H1 (cell line): ENCODE results near the gene RNFT2. TPM values are rescaled to one million over a fixed set of nuclear protein-coding genes. Genes with fewer than 3 reads are reported as not detected.

Source experiments
- CTCF ChIA-PET: fragments of 300-600 bp; sonication (Branson Sonifier 250); formaldehyde crosslinking; loops from one replicate; lab custom pipeline; 2021; ENCODE audit not compliant: partially characterized antibody; lab: Charles Lee
- POLR2A ChIA-PET: fragments of 300-600 bp; sonication (Branson Sonifier 250); formaldehyde crosslinking; loops from one replicate; lab custom pipeline; 2021; ENCODE audit warnings: inconsistent platforms; ENCODE audit not compliant: partially characterized antibody; lab: Charles Lee
- DNase-seq, 2 experiments: peaks; one replicate each; pipeline versions ENCODE4 v3.0.0 to v3.0.0-alpha.2; 2010 to 2022; ENCODE audit warnings: low spot score in 2 of 2, low read depth in 1 of 2, mixed read lengths in 1 of 2
- FAIRE-seq: peaks from 2 replicates; lab custom pipeline; 2011; peaks lifted over from hg19 to GRCh38; lab: Jason Lieb, UNC
- H2AFZ ChIP-seq: 2 replicates; pipeline ENCODE4 v1.8.1; 2012; ENCODE audit warnings: low read length, inconsistent platforms
- H2AK5ac ChIP-seq: 2 replicates; pipeline ENCODE4 v1.6.1; 2013; ENCODE audit warnings: low read depth, low read length
- H2BK120ac ChIP-seq: replicated peaks from 2 replicates; pipeline ENCODE3; 2013; ENCODE audit warnings: low read depth, low read length, inconsistent platforms
- H2BK12ac ChIP-seq: 2 replicates; pipeline ENCODE4 v1.6.1; 2013; ENCODE audit warnings: low read depth, low read length
- H2BK15ac ChIP-seq: 2 replicates; pipeline ENCODE4 v1.6.1; 2013; ENCODE audit warnings: low read length
- H2BK20ac ChIP-seq: 2 replicates; pipeline ENCODE4 v1.6.1; 2013; ENCODE audit warnings: low read length
- H2BK5ac ChIP-seq: 2 replicates; pipeline ENCODE4 v1.6.1; 2013; ENCODE audit warnings: low read depth, low read length
- H3K14ac ChIP-seq: 2 replicates; pipeline ENCODE4 v1.6.1; 2013; ENCODE audit warnings: inconsistent platforms; ENCODE audit not compliant: insufficient read length
- H3K18ac ChIP-seq: 2 replicates; pipeline ENCODE4 v1.6.1; 2013; ENCODE audit warnings: low read length; ENCODE audit errors: extremely low read depth
- H3K23ac ChIP-seq: 2 replicates; pipeline ENCODE4 v1.6.1; 2013; ENCODE audit warnings: inconsistent platforms; ENCODE audit not compliant: insufficient read length
- H3K23me2 ChIP-seq: 2 replicates; pipeline ENCODE4 v1.6.1; 2013; ENCODE audit warnings: low read depth, low read length
- H3K27ac ChIP-seq: 2 replicates; pipeline ENCODE4 v1.6.1; 2011; ENCODE audit warnings: low read depth, low read length, inconsistent platforms
- H3K27me3 ChIP-seq, 4 experiments: replicated peaks in 1 of 4; 1 replicate in 1 of 4; 2 replicates in 3 of 4; pipeline versions ENCODE4 v1.6.1 to v1.8.1; 2011 to 2013; ENCODE audit warnings: low read length in 3 of 4, mild to moderate bottlenecking in 3 of 4, inconsistent platforms in 2 of 4, mixed read lengths in 2 of 4, moderate library complexity in 1 of 4; ENCODE audit not compliant: control insufficient read depth in 3 of 4, insufficient read depth in 3 of 4; ENCODE audit errors: extremely low read depth in 1 of 4
- H3K36me3 ChIP-seq, 4 experiments: 2 replicates each; pipeline versions ENCODE4 v1.6.1 to v1.8.1; 2011 to 2013; ENCODE audit warnings: mild to moderate bottlenecking in 4 of 4, low read length in 3 of 4, moderate library complexity in 2 of 4, control low read depth in 1 of 4, inconsistent platforms in 1 of 4; ENCODE audit not compliant: insufficient read depth in 4 of 4, control insufficient read depth in 2 of 4
- H3K4ac ChIP-seq: replicated peaks from 2 replicates; pipeline ENCODE3; 2013; ENCODE audit warnings: low read length, low read depth, mixed read lengths, inconsistent platforms; ENCODE audit not compliant: insufficient read length
- H3K4me1 ChIP-seq, 4 experiments: replicated peaks in 1 of 4; 1 replicate in 1 of 4; 2 replicates in 3 of 4; pipeline versions ENCODE4 v1.6.1 to v1.8.1; 2011 to 2013; ENCODE audit warnings: low read length in 3 of 4, inconsistent platforms in 2 of 4, mixed read lengths in 1 of 4; ENCODE audit not compliant: insufficient read depth in 4 of 4, control insufficient read depth in 3 of 4
- H3K4me2 ChIP-seq, 2 experiments: 2 replicates each; pipeline versions ENCODE4 v1.6.1 to v1.8.1; 2011 to 2013; ENCODE audit warnings: low read depth in 2 of 2, low read length in 2 of 2, control low read depth in 1 of 2, inconsistent platforms in 1 of 2, mild to moderate bottlenecking in 1 of 2; ENCODE audit not compliant: insufficient read depth in 1 of 2
- H3K4me3 ChIP-seq, 4 experiments: fragments of 200-600, 300-600 bp in 1 of 4; sonication (generic), shearing (Covaris generic), sonication (Bioruptor Twin) in 1 of 4; 2 replicates each; pipeline versions ENCODE4 v1.5.1 to v1.8.1; 2011 to 2016; ENCODE audit warnings: low read length in 4 of 4, low read depth in 3 of 4, control low read depth in 2 of 4, inconsistent platforms in 2 of 4, mild to moderate bottlenecking in 2 of 4, mixed read lengths in 1 of 4, moderate library complexity in 1 of 4; ENCODE audit not compliant: insufficient read depth in 2 of 4; ENCODE audit errors: extremely low read depth in 1 of 4
- H3K56ac ChIP-seq: replicated peaks from 2 replicates; pipeline ENCODE3; 2013; ENCODE audit warnings: low read depth, mild to moderate bottlenecking, mixed read lengths, low read length, inconsistent platforms; ENCODE audit not compliant: insufficient read length
- H3K79me1 ChIP-seq: 2 replicates; pipeline ENCODE4 v1.6.1; 2013; ENCODE audit warnings: low read depth, low read length, control low read depth
- H3K79me2 ChIP-seq, 2 experiments: 2 replicates each; pipeline versions ENCODE4 v1.6.1 to v1.8.1; 2012 to 2013; ENCODE audit warnings: low read length in 2 of 2, mild to moderate bottlenecking in 2 of 2, inconsistent platforms in 1 of 2; ENCODE audit not compliant: insufficient read depth in 2 of 2, control insufficient read depth in 1 of 2
- H3K9ac ChIP-seq, 4 experiments: replicated peaks in 1 of 4; 1 replicate in 1 of 4; 2 replicates in 3 of 4; pipeline versions ENCODE4 v1.6.1 to v1.8.1; 2011 to 2013; ENCODE audit warnings: low read depth in 3 of 4, low read length in 3 of 4, control low read depth in 2 of 4, mild to moderate bottlenecking in 2 of 4, moderate library complexity in 2 of 4, inconsistent platforms in 1 of 4; ENCODE audit errors: extremely low read depth in 1 of 4
- H3K9me3 ChIP-seq, 2 experiments: 2 replicates each; pipeline versions ENCODE4 v1.6.1 to v1.8.1; 2012 to 2013; ENCODE audit warnings: mild to moderate bottlenecking in 2 of 2, moderate library complexity in 2 of 2, control low read depth in 1 of 2, inconsistent platforms in 1 of 2, low read depth in 1 of 2, low read length in 1 of 2, mixed read lengths in 1 of 2; ENCODE audit not compliant: insufficient read depth in 2 of 2
- H4K20me1 ChIP-seq, 2 experiments: replicated peaks in 1 of 2; 2 replicates each; pipeline versions ENCODE3 to v1.8.1; 2011 to 2013; ENCODE audit warnings: inconsistent platforms in 2 of 2, low read length in 2 of 2, mild to moderate bottlenecking in 1 of 2; ENCODE audit not compliant: insufficient read depth in 2 of 2, control insufficient read depth in 1 of 2
- H4K5ac ChIP-seq: 2 replicates; pipeline ENCODE4 v1.6.1; 2013; ENCODE audit warnings: low read length, low read depth, mixed read lengths, inconsistent platforms; ENCODE audit not compliant: insufficient read length
- H4K8ac ChIP-seq: 2 replicates; pipeline ENCODE4 v1.8.0; 2013; ENCODE audit warnings: mild to moderate bottlenecking, moderate library complexity, low read length, inconsistent platforms; ENCODE audit not compliant: insufficient read depth; ENCODE audit errors: extremely low read depth
- H4K91ac ChIP-seq: replicated peaks from 2 replicates; pipeline ENCODE3; 2013; ENCODE audit warnings: low read length, mixed read lengths, inconsistent platforms; ENCODE audit not compliant: insufficient read length
- WGBS, 2 experiments: shearing (Covaris generic) in 1 of 2; methylation state at CpG; one replicate each; pipeline versions ENCODE4 v1.1.6 to v1.1.7; 2013 to 2015; ENCODE audit warnings: low lambda C conversion rate in 2 of 2, mixed read lengths in 2 of 2, inconsistent platforms in 1 of 2, low coverage in 1 of 2, missing lambda C conversion rate in 1 of 2; ENCODE audit not compliant: insufficient replicate concordance in 2 of 2, insufficient coverage in 1 of 2, insufficient read length in 1 of 2; ENCODE audit errors: extremely low coverage in 1 of 2, missing lambda C conversion rate in 1 of 2; 5-methylcytosine and 5-hydroxymethylcytosine counted together
- polyA plus RNA-seq, 7 experiments: library from polyadenylated mRNA; depleted of rRNA in 3 of 7; stranded (reverse) in 5 of 7; unstranded in 2 of 7; fragments of >200 nt in 5 of 7; fragments of 200-250 nt in 2 of 7; gene quantifications; 1 replicate in 5 of 7; 2 replicates in 1 of 7; 4 replicates in 1 of 7; pipeline versions ENCODE4 v1.2.1 to v1.2.3, GENCODE V29; 2011 to 2013; ENCODE audit warnings: missing spikeins in 2 of 7, mixed read lengths in 2 of 7
- total RNA-seq: library from RNA; stranded (reverse); fragmentation: NEBNext Ultra II Directional; extraction: Animal tissue kit (Norgen Biotek cat#: 25700); gene quantifications from 2 replicates; pipeline ENCODE4 v1.2.1, GENCODE V29; 2021

The RNFT2 gene
- total and polyA plus RNA-seq, 2 of the 8 experiments (the other 6 are each of a cell fraction or from before 2014, with no cell fraction given): 14.2 to 33.1 TPM

DNA sequence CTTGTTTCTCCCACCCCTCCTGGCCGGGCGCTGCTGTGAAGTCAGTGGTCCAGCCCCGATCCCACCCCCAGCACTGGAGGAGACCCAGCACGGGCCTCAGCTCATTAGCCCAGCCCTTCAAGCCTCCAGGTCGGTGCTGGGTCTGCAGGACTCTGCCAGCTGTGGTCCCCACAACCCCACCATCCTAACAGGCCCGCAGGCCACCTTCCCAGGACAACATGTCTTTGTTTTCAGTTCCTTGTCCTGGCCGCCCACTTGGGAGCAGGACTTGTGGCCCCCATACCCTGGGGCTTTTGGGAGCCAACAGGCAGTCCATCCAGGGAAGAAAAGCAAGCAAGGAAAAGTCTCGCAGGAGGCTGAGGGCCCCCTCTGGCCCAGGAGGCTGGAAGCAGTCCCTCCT lies 83.2 kb downstream of the RNFT2 start:
- Histone ChIP-seq H3K14ac (no peak overlapping the region), H3K79me2 (no peaks in the 10 kb centered on the region), H3K23me2 (peaks cover 4% of the 10 kb centered on the region; the same call in 1 of the 2 replicates), H3K36me3 (no peaks in the 10 kb centered on the region; a peak in 2 of 8 replicates), H3K9me3 (no peaks in the 10 kb centered on the region), H3K27ac (no peak overlapping the region), H3K56ac (no peak overlapping the region), H3K4ac (no peak overlapping the region), H3K23ac (no peak overlapping the region), H4K8ac (peak overlapping the region; percentile 46; the same call in 1 of the 2 replicates), H2BK120ac (no peak overlapping the region), H4K5ac (no peak overlapping the region), H4K20me1 (no peaks in the 10 kb centered on the region), H2BK12ac (no peak overlapping the region), H3K4me1 (peaks cover 1 to 7% (median 5%) of the 10 kb centered on the region in 4 experiments; a peak in 4 of 7 replicates), H4K91ac (no peak overlapping the region), H3K9ac (no peak overlapping the region; a peak in 1 of 7 replicates), H3K4me3 (no peak overlapping the region), H2BK20ac (no peak overlapping the region), H3K18ac (no peak overlapping the region), H2BK15ac (no peak overlapping the region), H2AK5ac (no peak overlapping the region), H3K27me3 (no peaks in the 10 kb centered on the region), H3K79me1 (no peaks in the 10 kb centered on the region), H2BK5ac (no peak overlapping the region), H3K4me2 (no peak overlapping the region), H2AFZ (no peak overlapping the region)
- DNase-seq (no peak), FAIRE-seq (no peak)
- ChIA-PET CTCF (interaction anchor here (1.0 to 2.1 kb wide), 3 partner anchors 12 to 55 kb away, joined by 3 to 5 read pairs (median 4); no protein-coding TSS in a partner anchor), POLR2A (no interaction called here)
- 65% methylated on average over 6 of the region's 8 CpGs; no CpG with 5 or more reads in 1 of the 2 experiments for WGBS, 2 experiments
